HepG2 (cell line): ENCODE data around the gene UNC5B. TPM values are rescaled to one million over a fixed set of nuclear protein-coding genes. Genes with fewer than 3 reads are reported as not detected.

Experiments
- ATAC-seq: fragments of 200-7000 bp; cut with Tn5 transposase; 3 replicates; pipeline ENCODE4 v1.9.1; 2020; ENCODE audit warnings: mild to moderate bottlenecking, moderate library complexity
- BruUV-seq: library from RNA; stranded (reverse); fragments of 400-500 nt; replicated peaks from 2 replicates; lab custom pipeline; 2021; lab: Mats Ljungman, UMichigan
- CTCF ChIA-PET: fragments of 300-600 bp; formaldehyde crosslinking; extraction: SDS; loops from one replicate; lab custom pipeline; 2021; ENCODE audit warnings: low total read pairs, inconsistent platforms, low intra/inter-chr PET ratio; lab: Yijun Ruan, JAX
- POLR2A ChIA-PET: fragments of 350-600 bp; sonication (Branson Sonifier 250); formaldehyde crosslinking; loops from one replicate; lab custom pipeline; 2020; ENCODE audit warnings: antibody characterized with exemption, inconsistent platforms; lab: Yijun Ruan, JAX
- DNase-seq: peaks from one replicate; pipeline ENCODE4 v3.0.0-alpha.2; 2015; ENCODE audit warnings: low spot score
- FAIRE-seq: peaks from 3 replicates; lab custom pipeline; 2011; peaks lifted over from hg19 to GRCh38; lab: Jason Lieb, UNC
- H2AFZ ChIP-seq: one replicate; pipeline ENCODE4 v1.6.1; 2011; ENCODE audit warnings: low read length, inconsistent platforms
- H3K27ac ChIP-seq: fragments of 300-600 bp; 3 replicates; pipeline ENCODE4 v1.8.0; 2011; ENCODE audit warnings: mixed run types, mild to moderate bottlenecking, mixed read lengths, low read length, inconsistent platforms; ENCODE audit not compliant: insufficient read depth; ENCODE audit errors: extremely low read length
- H3K27me3 ChIP-seq, 2 experiments: fragments of 200-600 bp in 1 of 2; 2 replicates in 1 of 2; 3 replicates in 1 of 2; pipeline versions ENCODE4 v1.6.0 to v1.8.0; 2011; ENCODE audit warnings: low read length in 2 of 2, mild to moderate bottlenecking in 2 of 2, moderate library complexity in 2 of 2, inconsistent platforms in 1 of 2; ENCODE audit not compliant: insufficient read depth in 2 of 2, control insufficient read depth in 1 of 2
- H3K36me3 ChIP-seq, 2 experiments: fragments of 200-600 bp in 1 of 2; replicated peaks in 1 of 2; 2 replicates in 1 of 2; 3 replicates in 1 of 2; pipeline versions ENCODE4 v1.5.1 to v1.8.0; 2011; ENCODE audit warnings: low read length in 2 of 2, inconsistent platforms in 1 of 2; ENCODE audit not compliant: insufficient read depth in 2 of 2, control insufficient read depth in 1 of 2
- H3K4me1 ChIP-seq: 2 replicates; pipeline ENCODE4 v1.5.1; 2012; ENCODE audit warnings: low read length, inconsistent platforms; ENCODE audit not compliant: insufficient read depth
- H3K4me2 ChIP-seq: 2 replicates; pipeline ENCODE4 v1.6.0; 2011; ENCODE audit warnings: low read depth, low read length, inconsistent platforms
- H3K4me3 ChIP-seq, 3 experiments: fragments of 200-600 bp in 1 of 3; sonication (generic), shearing (Covaris generic) in 1 of 3; replicated peaks in 1 of 3; 2 replicates each; pipeline ENCODE4 v1.5.1; 2011 to 2016; ENCODE audit warnings: low read length in 3 of 3, inconsistent platforms in 2 of 3, low read depth in 2 of 3, mild to moderate bottlenecking in 2 of 3, control low read depth in 1 of 3, mixed read lengths in 1 of 3; ENCODE audit not compliant: insufficient read depth in 1 of 3
- H3K79me2 ChIP-seq: one replicate; pipeline ENCODE4 v1.6.1; 2011; ENCODE audit warnings: low read length, inconsistent platforms; ENCODE audit not compliant: insufficient read depth
- H3K9ac ChIP-seq: 2 replicates; pipeline ENCODE4 v1.6.0; 2011; ENCODE audit warnings: mild to moderate bottlenecking, low read depth, low read length, inconsistent platforms; ENCODE audit not compliant: insufficient read depth
- H3K9me3 ChIP-seq: 2 replicates; pipeline ENCODE4 v1.5.1; 2012; ENCODE audit warnings: mild to moderate bottlenecking, low read length
- H4K20me1 ChIP-seq: 2 replicates; pipeline ENCODE4 v1.6.0; 2011; ENCODE audit warnings: inconsistent platforms, mild to moderate bottlenecking, low read length, moderate library complexity; ENCODE audit not compliant: insufficient read depth
- KDM5A ChIP-seq: fragments of 200-600 bp; sonication (generic); IDR thresholded peaks from 2 replicates; pipeline ENCODE4 v1.7.0; 2018; ENCODE audit warnings: antibody characterized with exemption, mild to moderate bottlenecking, low read length, borderline replicate concordance
- KLF16 ChIP-seq, 2 experiments: sonication (generic) in 1 of 2; formaldehyde crosslinking in 1 of 2; IDR thresholded peaks; 2 replicates each; pipeline versions ENCODE4 v1.6.1 to v1.8.0; 2016 to 2023; ENCODE audit warnings: missing genetic modification reagents in 2 of 2, missing compliant biosample characterization in 1 of 2
- NR2F1 ChIP-seq, 2 experiments: fragments of 450-650 bp in 1 of 2; formaldehyde crosslinking in 1 of 2; IDR thresholded peaks; 2 replicates each; pipeline versions ENCODE4 v1.5.0 to v1.6.1; 2016 to 2020; ENCODE audit warnings: mild to moderate bottlenecking in 1 of 2, missing compliant biosample characterization in 1 of 2, missing genetic modification reagents in 1 of 2, moderate library complexity in 1 of 2
- TRIM22 ChIP-seq: fragments of 450-650 bp; IDR thresholded peaks from 2 replicates; pipeline ENCODE4 v1.6.1; 2017
- ZNF17 ChIP-seq: sonication (generic); formaldehyde crosslinking; IDR thresholded peaks from 2 replicates; pipeline ENCODE4 v1.5.0; 2020; ENCODE audit warnings: mild to moderate bottlenecking, missing genetic modification reagents
- ZNF724P ChIP-seq: sonication (generic); formaldehyde crosslinking; IDR thresholded peaks from 2 replicates; pipeline ENCODE4 v1.8.0; 2022; ENCODE audit warnings: missing genetic modification reagents, borderline replicate concordance
- ZNF737 ChIP-seq: sonication (generic); formaldehyde crosslinking; IDR thresholded peaks from 2 replicates; pipeline ENCODE4 v1.5.0; 2020; ENCODE audit warnings: missing genetic modification reagents, mild to moderate bottlenecking, borderline replicate concordance
- WGBS: methylation state at CpG from one replicate; pipeline ENCODE4 v1.1.6; 2017; ENCODE audit warnings: low lambda C conversion rate; 5-methylcytosine and 5-hydroxymethylcytosine counted together
- in situ Hi-C: cut with HindIII; loops from 2 replicates; pipeline ENCODE4 v1.10.0; 2017; ENCODE audit warnings: low pct_unique_long_range_greater_than_20kb; ENCODE audit not compliant: extremely low pct_ligation_motif_present
- intact Hi-C: fragments of 100-400 bp; cut with micrococcal nuclease; formaldehyde crosslinking; loops from one replicate; pipeline ENCODE4 v1.10.0; 2022; ENCODE audit not compliant: unreplicated experiment
- polyA plus RNA-seq, 8 experiments: library from polyadenylated mRNA; depleted of rRNA in 3 of 8; stranded (reverse) in 7 of 8; unstranded in 1 of 8; fragments of >200 nt; fragmentation: Illumina TruSeq in 4 of 8; extraction: Trizol in 4 of 8; gene quantifications; 2 replicates each; pipeline versions ENCODE4 v1.2.1 to v1.2.3, GENCODE V29; 2011 to 2016; ENCODE audit warnings: low read depth in 4 of 8, missing spikeins in 1 of 8, mixed read lengths in 1 of 8; ENCODE audit not compliant: insufficient read depth in 1 of 8
- total RNA-seq, 5 experiments: library from RNA; depleted of rRNA; stranded (reverse); fragments of >200 nt; fragmentation: Illumina TruSeq; extraction: Trizol; gene quantifications; 2 replicates each; pipeline ENCODE4 v1.2.3, GENCODE V29; 2016; ENCODE audit warnings: low read depth in 1 of 5
- TF ChIP-seq, protein P1 (sequence below): sonication (generic); formaldehyde crosslinking; IDR thresholded peaks from 2 replicates; pipeline ENCODE4 v1.4.0; 2020; ENCODE audit warnings: missing genetic modification reagents, mild to moderate bottlenecking, borderline replicate concordance

UNC5B gene
- total and polyA plus RNA-seq, 2 of the 13 experiments (the other 11 are each of a cell fraction or from before 2014, with no cell fraction given) = 0.07 TPM

GRCh38 chr10:71312811-71313789, 100.7 kb downstream of the UNC5B start:
- Histone ChIP-seq H3K4me2 (no peak overlapping the region), H3K27me3 (peaks cover 1 to 15% of the 10 kb centered on the region in 2 experiments; a peak in 2 of 5 replicates), H3K36me3 (no peaks in the 10 kb centered on the region), H2AFZ (no peak overlapping the region), H3K27ac (no peak overlapping the region), H3K4me1 (0 out of 2 replicates have a peak, but pooled peaks cover 11% of the 10 kb centered on the region), H3K9ac (no peak overlapping the region), H3K4me3 (no peak overlapping the region), H3K79me2 (no peaks in the 10 kb centered on the region), H4K20me1 (no peaks in the 10 kb centered on the region), H3K9me3 (no peaks in the 10 kb centered on the region)
- CTCF ChIA-PET = interaction anchor here (1.5 to 2.4 kb wide), 2 partner anchors 257 kb away, joined by 3 to 29 read pairs; no protein-coding TSS in a partner anchor
- DNase-seq = no peak
- BruUV-seq = no TSS peak
- WGBS = 11% methylated on average over 16 of the region's 19 CpGs
- ATAC-seq = no peak
- TF ChIP-seq TRIM22 = no peak
- TF ChIP-seq ZNF737 (CRISPR knock-in tag) = no peak
- TF ChIP-seq ZNF724P (CRISPR knock-in tag) = no peak
- no peak for TF ChIP-seq NR2F1 (CRISPR knock-in tag; IDR thresholded peaks at IDR 0.05)
- no peak for TF ChIP-seq KDM5A
- TF ChIP-seq, protein P1, sequence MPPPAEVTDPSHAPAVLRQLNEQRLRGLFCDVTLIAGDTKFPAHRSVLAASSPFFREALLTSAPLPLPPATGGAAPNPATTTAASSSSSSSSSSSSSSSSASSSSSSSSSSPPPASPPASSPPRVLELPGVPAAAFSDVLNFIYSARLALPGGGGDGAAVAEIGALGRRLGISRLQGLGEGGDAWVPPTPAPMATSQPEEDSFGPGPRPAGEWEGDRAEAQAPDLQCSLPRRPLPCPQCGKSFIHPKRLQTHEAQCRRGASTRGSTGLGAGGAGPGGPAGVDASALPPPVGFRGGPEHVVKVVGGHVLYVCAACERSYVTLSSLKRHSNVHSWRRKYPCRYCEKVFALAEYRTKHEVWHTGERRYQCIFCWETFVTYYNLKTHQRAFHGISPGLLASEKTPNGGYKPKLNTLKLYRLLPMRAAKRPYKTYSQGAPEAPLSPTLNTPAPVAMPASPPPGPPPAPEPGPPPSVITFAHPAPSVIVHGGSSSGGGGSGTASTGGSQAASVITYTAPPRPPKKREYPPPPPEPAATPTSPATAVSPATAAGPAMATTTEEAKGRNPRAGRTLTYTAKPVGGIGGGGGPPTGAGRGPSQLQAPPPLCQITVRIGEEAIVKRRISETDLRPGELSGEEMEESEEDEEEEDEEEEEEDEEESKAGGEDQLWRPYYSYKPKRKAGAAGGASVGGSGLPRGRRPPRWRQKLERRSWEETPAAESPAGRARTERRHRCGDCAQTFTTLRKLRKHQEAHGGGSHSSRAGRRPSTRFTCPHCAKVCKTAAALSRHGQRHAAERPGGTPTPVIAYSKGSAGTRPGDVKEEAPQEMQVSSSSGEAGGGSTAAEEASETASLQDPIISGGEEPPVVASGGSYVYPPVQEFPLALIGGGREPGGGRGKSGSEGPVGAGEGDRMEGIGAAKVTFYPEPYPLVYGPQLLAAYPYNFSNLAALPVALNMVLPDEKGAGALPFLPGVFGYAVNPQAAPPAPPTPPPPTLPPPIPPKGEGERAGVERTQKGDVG (CRISPR knock-in tag) = no peak
- TF ChIP-seq ZNF17 (CRISPR knock-in tag) = no peak
- no peak for TF ChIP-seq KLF16 (CRISPR knock-in tag; IDR thresholded peaks at IDR 0.05)
- intact Hi-C loops (loop anchor here (10.0 kb wide), 2 partner anchors 122 to 292 kb away; no protein-coding TSS in a partner anchor), in situ Hi-C loops (loop anchor here (10.0 kb wide), 1 partner anchor 302 kb away; no protein-coding TSS in a partner anchor)
- no peak for FAIRE-seq
- POLR2A ChIA-PET = no interaction called here
